Suprapubic skin (tissue), 3 donors: ENCODE results near the gene LDHD.

Experiments
- CTCF ChIP-seq, 2 donors: fragments of 200-600 bp in 1 of 2; fragments of 450-650 bp in 1 of 2; sonication (generic) in 1 of 2; IDR thresholded peaks; one replicate each; pipeline ENCODE4 v1.5.1; 2016 to 2019; ENCODE audit warnings: antibody characterized with exemption in 2 of 2, mild to moderate bottlenecking in 1 of 2, moderate library complexity in 1 of 2
- EP300 ChIP-seq: sonication (generic); formaldehyde crosslinking; IDR thresholded peaks from one replicate; pipeline ENCODE4 v1.6.1; 2017; ENCODE audit warnings: antibody characterized with exemption

DNA sequence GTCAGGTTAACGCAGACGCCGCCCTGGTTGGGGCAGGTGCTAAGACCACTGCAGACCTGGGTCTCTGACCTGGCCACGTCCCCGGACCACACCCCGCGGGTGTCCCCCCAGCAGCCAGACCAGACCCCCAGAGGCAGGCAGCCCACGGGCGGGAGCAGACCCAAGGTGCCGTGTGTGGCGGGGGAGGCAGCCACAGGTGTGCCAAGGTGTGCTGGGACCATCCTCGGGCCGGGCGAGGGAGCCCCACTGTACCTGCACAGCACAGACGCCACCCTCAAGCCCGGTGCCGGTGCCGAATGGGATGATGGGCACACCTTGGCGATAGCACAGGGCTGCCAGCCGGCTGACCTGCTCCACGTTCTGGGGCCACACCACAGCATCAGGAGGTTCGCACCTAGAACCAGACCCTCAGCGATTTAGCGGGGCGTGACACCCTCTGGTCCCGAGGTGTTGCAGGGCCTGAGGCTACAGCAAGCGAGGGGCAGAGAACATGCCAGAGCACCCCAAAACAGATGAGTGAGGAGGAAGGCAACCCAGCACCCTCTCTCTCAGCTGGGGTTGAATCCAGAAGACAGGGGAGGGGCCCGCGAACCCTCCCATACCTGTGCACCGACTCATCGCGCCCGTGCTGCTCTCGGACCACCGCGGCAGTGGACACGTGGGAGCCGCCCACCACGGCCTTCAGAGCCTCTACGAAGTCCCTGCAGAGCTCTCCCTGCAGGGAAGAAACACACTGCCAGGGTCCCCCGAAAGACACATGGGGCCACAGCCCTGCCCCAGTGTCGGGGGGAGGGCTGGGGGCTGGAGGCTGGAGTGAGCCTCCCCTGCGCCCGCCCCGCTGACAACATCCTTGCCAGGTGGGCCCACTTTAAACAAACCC is 1.4 kb downstream of the LDHD start:
- TF ChIP-seq CTCF (IDR thresholded peaks at IDR 0.05) (no peak), EP300 (no peak)
